Aorta (tissue), 5 donors: ENCODE measurements around the gene CIB4. TPM values are rescaled to one million over a fixed set of nuclear protein-coding genes. Genes with fewer than 3 reads are reported as not detected.

Source experiments
- ATAC-seq: fragments of 200-7000 bp; cut with Tn5 transposase; one replicate; pipeline ENCODE4 v1.9.1; 2022; ENCODE audit warnings: moderate library complexity; ENCODE audit not compliant: low FRiP score
- DNase-seq, 2 donors: peaks; one replicate each; pipeline ENCODE4 v3.0.0-alpha.2; 2020
- H3K27ac ChIP-seq, 2 donors: one replicate each; pipeline ENCODE4 v1.5.1; 2013; ENCODE audit warnings: low read length in 2 of 2, mild to moderate bottlenecking in 2 of 2, moderate library complexity in 2 of 2, control low read depth in 1 of 2, inconsistent platforms in 1 of 2, low read depth in 1 of 2
- H3K27me3 ChIP-seq, 2 donors: one replicate each; pipeline ENCODE4 v1.6.1; 2013; ENCODE audit warnings: control low read depth in 1 of 2, low read length in 1 of 2, mild to moderate bottlenecking in 1 of 2, moderate library complexity in 1 of 2; ENCODE audit not compliant: insufficient read depth in 2 of 2, control insufficient read depth in 1 of 2
- H3K36me3 ChIP-seq, 2 donors: one replicate each; pipeline ENCODE4 v1.6.1; 2013; ENCODE audit warnings: control low read depth in 1 of 2, low read length in 1 of 2, mild to moderate bottlenecking in 1 of 2; ENCODE audit not compliant: insufficient read depth in 2 of 2, control insufficient read depth in 1 of 2
- H3K4me1 ChIP-seq, 2 donors: one replicate each; pipeline ENCODE4 v1.6.1; 2013; ENCODE audit warnings: low read length in 2 of 2, control low read depth in 1 of 2, mild to moderate bottlenecking in 1 of 2, moderate library complexity in 1 of 2; ENCODE audit not compliant: insufficient read depth in 2 of 2, control insufficient read depth in 1 of 2
- H3K4me3 ChIP-seq, 2 donors: one replicate each; pipeline ENCODE4 v1.5.1; 2013; ENCODE audit warnings: low read length in 2 of 2, control low read depth in 1 of 2, mild to moderate bottlenecking in 1 of 2
- H3K9me3 ChIP-seq: one replicate; pipeline ENCODE4 v1.6.1; 2013; ENCODE audit warnings: mild to moderate bottlenecking, low read length; ENCODE audit not compliant: control insufficient read depth
- WGBS, 2 donors: extraction: QIAGEN DNeasy Blood & Tissue Kit; methylation state at CpG; one replicate each; pipeline ENCODE4 v1.1.7; 2013; 5-methylcytosine and 5-hydroxymethylcytosine counted together
- intact Hi-C, 2 donors: fragments of 100-400 bp; cut with DNase I; formaldehyde crosslinking; loops; one replicate each; pipeline versions ENCODE4 v1.14.2 to v1.15.0; 2022
- polyA plus RNA-seq, 2 donors: library from polyadenylated mRNA; stranded (reverse); fragments of 200-250 nt; gene quantifications; one replicate each; pipeline ENCODE4 v1.2.3, GENCODE V29; 2013
- total RNA-seq, 2 donors: library from RNA; stranded (reverse); fragmentation: NEBNext Ultra II Directional; extraction: Animal tissue kit (Norgen Biotek cat#: 25700); gene quantifications; one replicate each; pipeline ENCODE4 v1.2.1, GENCODE V29; 2021
- donor health status: healthy with polysubstance abuse.
- donor health status: Bipolar disorder and iron deficiency.
- donor health status: DM: no; HTN: no; CAD: no.
- donor health status: DM: no; HTN: no; CAD: no.
- donor health status: DM: yes; HTN: yes; CAD: no.

CIB4 gene
- total and polyA plus RNA-seq, 4 donors, result 0.60 TPM; not detected in 3

DNA sequence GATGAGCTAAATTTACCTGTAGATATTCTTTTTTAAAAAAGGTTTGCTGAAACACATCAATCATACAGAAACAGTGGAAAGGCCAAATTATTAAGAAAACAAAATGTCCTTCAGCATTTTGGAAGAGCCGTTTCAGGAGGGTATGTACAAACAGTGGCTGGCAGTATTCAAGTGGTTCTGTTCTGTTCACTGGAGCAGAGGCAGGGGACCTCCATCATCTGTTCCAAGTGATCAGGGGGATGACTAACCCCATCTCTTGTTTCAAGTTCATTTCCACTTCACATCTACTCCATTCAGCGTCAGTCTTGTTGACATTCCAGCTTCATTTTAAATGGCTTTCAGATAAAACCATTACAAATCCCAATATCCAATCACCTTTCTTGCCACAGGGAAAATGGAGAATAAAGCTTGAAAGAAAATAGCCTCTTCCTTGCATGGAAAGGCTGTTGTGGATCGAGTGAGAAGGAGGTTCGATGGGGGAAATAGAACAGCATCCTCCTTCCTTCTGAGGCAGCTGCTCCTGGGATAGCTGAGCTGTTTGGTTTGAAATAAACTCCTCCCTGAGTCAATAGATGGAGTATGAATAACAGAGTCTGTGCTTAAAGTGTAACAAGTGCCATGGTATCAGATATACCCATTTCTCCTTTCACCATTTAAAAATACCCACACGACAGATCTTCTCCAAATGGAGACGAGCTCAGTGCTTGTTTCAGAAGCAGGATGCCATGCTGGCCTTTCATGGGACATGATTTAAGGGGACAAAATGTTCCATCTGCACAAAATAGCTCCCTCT is 99.6 kb downstream of the CIB4 start:
- Histone ChIP-seq H3K4me3 (no peak overlapping the region), H3K27me3 (no peaks in the 10 kb centered on the region), H3K36me3 (no peaks in the 10 kb centered on the region), H3K4me1 (no peaks in the 10 kb centered on the region), H3K27ac (no peak overlapping the region), H3K9me3 (no peaks in the 10 kb centered on the region)
- intact Hi-C loops, result no loop called here
- DNase-seq, result peak in 1 of 2 donors; percentile 2
- ATAC-seq, result no peak
- WGBS, 2 donors, result 71 to 76% methylated on average over 6 of the region's 6 CpGs

DNA sequence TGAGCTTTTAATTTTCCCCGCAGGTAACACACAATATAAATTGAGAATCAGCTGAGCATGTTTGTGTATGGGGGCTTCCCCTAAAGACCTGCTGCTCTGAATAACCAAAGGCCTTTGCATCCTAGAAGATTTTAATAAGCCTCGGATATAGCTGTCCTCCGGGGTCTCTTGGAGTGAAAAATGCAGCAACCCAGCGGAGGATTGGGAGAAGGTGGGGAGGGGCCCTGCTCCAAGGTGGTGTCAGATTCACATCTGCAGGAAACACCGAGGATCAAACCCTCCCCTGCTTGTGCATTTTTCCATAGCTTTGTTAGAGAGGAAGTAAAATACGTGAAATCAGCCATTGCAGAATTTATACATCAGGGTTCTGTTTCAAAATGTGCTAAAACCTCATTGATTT is 100.2 kb downstream of the CIB4 start:
- Histone ChIP-seq H3K27ac (no peak overlapping the region), H3K36me3 (no peaks in the 10 kb centered on the region), H3K9me3 (no peaks in the 10 kb centered on the region), H3K4me1 (no peaks in the 10 kb centered on the region), H3K4me3 (no peak overlapping the region), H3K27me3 (no peaks in the 10 kb centered on the region)
- DNase-seq (peak; percentile 8 to 9), ATAC-seq (no peak)
- 56 to 59% methylated on average over 6 of the region's 6 CpGs for WGBS, 2 donors
- intact Hi-C loops, result no loop called here

DNA sequence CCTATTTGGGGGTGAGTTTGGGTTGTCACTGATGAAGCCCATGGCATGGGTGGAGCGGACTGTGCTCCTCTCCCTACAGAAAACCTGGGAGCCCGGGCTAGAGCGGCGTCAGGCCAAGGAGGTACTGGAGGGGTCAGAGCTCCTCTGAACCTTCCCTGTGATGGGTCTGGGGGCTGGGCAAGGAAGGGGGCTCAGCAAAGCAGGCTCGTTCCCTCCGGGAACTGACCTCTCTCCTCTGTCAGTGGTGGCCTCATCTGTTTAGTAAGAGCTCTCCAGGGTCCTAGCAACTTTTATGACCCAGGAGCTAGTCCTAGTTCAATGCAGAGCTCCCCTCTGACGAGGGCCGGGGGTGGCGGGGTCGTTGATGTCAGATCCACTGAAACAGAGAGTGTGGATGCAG is 100.9 kb downstream of the CIB4 start:
- no peaks in the 10 kb centered on the region for H3K36me3 ChIP-seq
- intact Hi-C loops, result no loop called here
- H3K9me3 ChIP-seq, result no peaks in the 10 kb centered on the region
- 50 to 59% methylated on average over 10 of the region's 10 CpGs for WGBS, 2 donors
- DNase-seq (peak in 1 of 2 donors; percentile 66), ATAC-seq (no peak)
- no peaks in the 10 kb centered on the region for H3K27me3 ChIP-seq
- H3K4me1 ChIP-seq, result no peaks in the 10 kb centered on the region
- H3K4me3 ChIP-seq, result no peak overlapping the region
- H3K27ac ChIP-seq, result no peak overlapping the region

DNA sequence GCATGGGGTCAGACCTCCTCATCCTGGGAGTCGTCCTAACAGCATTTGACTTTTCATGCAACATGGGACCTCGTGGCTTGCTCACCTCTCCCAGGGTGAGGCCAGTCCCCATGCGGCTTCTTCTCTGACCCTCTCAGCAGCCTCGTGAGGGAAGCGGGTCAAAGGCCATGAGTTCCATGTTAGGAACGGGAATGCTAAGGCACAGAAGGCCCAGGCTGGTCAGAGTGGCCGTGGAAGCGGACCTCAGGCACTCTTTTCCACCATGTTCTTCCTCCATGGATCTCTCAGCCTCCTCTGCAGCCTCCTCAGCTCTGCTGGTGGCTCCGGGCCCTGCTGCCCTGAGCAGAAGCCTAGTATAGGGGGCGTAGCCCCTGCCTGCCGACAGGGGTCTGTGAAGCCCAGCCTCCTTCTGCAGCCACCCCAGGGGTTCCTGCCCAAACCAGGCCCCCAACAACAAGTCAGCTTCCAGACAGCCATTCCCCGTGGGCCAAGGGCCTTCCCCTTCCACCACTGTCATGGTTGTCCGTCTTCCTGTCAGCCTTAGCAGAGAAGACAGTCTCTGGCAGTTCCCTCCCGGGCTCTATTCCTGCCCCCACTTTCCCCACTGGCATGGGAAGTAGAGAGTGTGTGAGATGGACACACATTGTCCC is 103.2 kb downstream of the CIB4 start:
- intact Hi-C loops, result no loop called here
- Histone ChIP-seq H3K36me3 (no peaks in the 10 kb centered on the region), H3K9me3 (no peaks in the 10 kb centered on the region), H3K4me3 (no peak overlapping the region), H3K4me1 (no peaks in the 10 kb centered on the region), H3K27me3 (no peaks in the 10 kb centered on the region), H3K27ac (no peak overlapping the region)
- WGBS, 2 donors, result 82 to 93% methylated on average over 14 of the region's 14 CpGs
- DNase-seq (peak; percentile 21 to 65), ATAC-seq (no peak)

DNA sequence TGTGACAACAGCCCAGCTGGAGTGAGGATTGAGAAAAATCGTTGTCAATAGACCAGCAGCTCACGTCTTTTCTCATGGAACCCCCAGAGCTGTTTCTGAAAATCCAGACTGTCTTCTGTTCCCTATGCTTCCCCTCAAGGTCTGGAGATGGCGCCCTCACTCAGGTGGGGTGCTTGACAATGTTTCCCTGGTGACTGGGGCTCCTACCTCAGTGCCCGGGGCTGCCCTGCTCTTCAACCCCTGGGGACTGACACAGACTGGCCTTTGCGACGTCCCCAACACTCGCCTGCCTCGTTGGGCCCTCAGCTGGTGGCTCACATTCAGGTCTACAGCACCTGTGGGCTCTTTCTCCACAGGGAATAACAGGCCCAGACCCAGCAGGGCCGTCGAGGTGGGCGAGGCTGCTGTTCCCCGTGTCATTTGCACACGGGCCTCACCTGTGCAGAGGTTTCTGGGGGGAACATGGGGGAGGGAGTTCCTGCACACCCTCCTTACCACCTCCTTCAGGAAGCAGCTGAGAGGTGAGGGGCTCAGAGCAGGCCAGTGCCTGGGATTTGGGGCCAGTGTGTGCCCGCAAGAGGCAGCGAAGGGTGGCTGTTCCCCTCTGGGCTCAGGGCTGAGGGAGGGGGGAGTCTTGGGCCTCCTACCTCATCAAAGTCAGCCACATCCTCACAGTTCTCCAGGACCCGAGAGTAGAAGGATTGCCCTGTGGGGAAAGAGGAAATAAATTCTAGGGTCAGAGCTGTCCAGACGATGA is 103.9 kb downstream of the CIB4 start:
- no peaks in the 10 kb centered on the region for H3K36me3 ChIP-seq
- no peaks in the 10 kb centered on the region for H3K4me1 ChIP-seq
- intact Hi-C loops, result no loop called here
- ATAC-seq (no peak), DNase-seq (peak; percentile 31 to 41)
- H3K27ac ChIP-seq, result no peak overlapping the region
- no peaks in the 10 kb centered on the region for H3K27me3 ChIP-seq
- WGBS, 2 donors, result 91 to 93% methylated on average over 17 of the region's 17 CpGs
- no peak overlapping the region for H3K4me3 ChIP-seq
- H3K9me3 ChIP-seq, result no peaks in the 10 kb centered on the region

- Histone ChIP-seq H3K9me3 (no peaks in the 10 kb centered on the region), H3K4me1 (no peaks in the 10 kb centered on the region), H3K27me3 (no peaks in the 10 kb centered on the region), H3K4me3 (no peak overlapping the region), H3K36me3 (no peaks in the 10 kb centered on the region), H3K27ac (no peak overlapping the region)
- WGBS, 2 donors, result 79 to 90% methylated on average over 20 of the region's 20 CpGs
- DNase-seq, result peak; percentile 30 to 64
- intact Hi-C loops, result no loop called here
- ATAC-seq, result no peak
Observed at GRCh38 chr2:26536371-26537068, 104.6 kb downstream of the CIB4 start.

DNA sequence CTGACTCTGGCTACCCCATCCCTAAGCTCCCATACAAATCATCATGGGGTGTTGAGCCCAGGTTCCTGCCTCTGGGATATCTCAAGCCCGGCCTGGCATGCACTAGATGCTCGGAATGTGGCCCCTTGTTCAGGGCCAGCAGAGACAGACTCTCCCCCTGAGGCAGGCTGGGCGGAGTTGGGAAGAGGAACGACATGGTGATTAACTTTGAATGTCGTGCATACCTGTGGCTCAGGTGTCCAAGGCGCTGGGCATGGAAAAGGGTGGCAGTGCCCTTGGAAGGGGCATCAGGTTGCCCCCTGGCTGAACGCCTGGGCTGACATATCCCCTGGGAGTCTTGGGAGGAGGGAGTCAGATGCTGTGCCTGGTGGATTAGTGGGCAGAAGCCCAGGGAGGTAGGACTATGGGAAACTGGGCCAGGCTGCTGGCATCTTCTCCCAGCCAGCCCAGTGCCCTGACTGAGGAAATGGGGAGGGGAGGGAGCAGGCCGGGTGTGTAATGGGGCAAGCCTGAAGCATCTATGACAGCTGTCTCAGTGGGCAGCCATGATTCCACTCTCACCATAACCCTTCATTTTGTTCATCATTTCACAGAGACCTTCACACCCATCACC is 105.4 kb downstream of the CIB4 start:
- Histone ChIP-seq H3K27me3 (no peaks in the 10 kb centered on the region), H3K4me3 (no peak overlapping the region), H3K27ac (no peak overlapping the region), H3K36me3 (no peaks in the 10 kb centered on the region), H3K9me3 (no peaks in the 10 kb centered on the region), H3K4me1 (no peaks in the 10 kb centered on the region)
- peak; percentile 32 to 45 for DNase-seq
- ATAC-seq, result no peak
- WGBS, 2 donors, result 80 to 81% methylated on average over 8 of the region's 8 CpGs
- intact Hi-C loops, result no loop called here
